Activated T-cell treated with anti-CD3 and anti-CD28 coated beads for 48 hours (primary cell): ENCODE data around the gene SMG6.
A peak's percentile ranks its signal among the peaks of the same experiment; 100 is the strongest.
"Not testable (repeated sequence)": the region's sequence is repeated elsewhere in the genome, so short reads cannot be mapped to it uniquely, and the experiment has no call there.

Experiments
- DNase-seq: peaks from one replicate; pipeline ENCODE4 v3.0.0-alpha.2; 2020; ENCODE audit warnings: low read depth

SMG6 gene

GRCh38 chr17:2303204-2304188 is at the start of gene SMG6, which contains the start of gene SRR:
TSS of gene SMG6 (minus strand) at chr17:2303785. CDS start at chr17:2303720, 65 bp downstream.
TSS of gene SRR (plus strand) at chr17:2303950. CDS start at chr17:2315561, 11,611 bp downstream.
- peak; percentile 95 for DNase-seq

GRCh38 chr17:2351269-2351668 is 47.7 kb upstream of the SMG6 start:
- DNase-seq = no peak

- DNase-seq = no peak
Observed at GRCh38 chr17:2347805-2348685, 44.5 kb upstream of the SMG6 start.

GRCh38 chr17:2346475-2346874 is 42.9 kb upstream of the SMG6 start:
- no peak for DNase-seq

- no peak for DNase-seq
Observed at GRCh38 chr17:2344528-2344927, 40.9 kb upstream of the SMG6 start.

GRCh38 chr17:2343421-2343820 is 39.8 kb upstream of the SMG6 start:
- DNase-seq = peak; percentile 33

DNA sequence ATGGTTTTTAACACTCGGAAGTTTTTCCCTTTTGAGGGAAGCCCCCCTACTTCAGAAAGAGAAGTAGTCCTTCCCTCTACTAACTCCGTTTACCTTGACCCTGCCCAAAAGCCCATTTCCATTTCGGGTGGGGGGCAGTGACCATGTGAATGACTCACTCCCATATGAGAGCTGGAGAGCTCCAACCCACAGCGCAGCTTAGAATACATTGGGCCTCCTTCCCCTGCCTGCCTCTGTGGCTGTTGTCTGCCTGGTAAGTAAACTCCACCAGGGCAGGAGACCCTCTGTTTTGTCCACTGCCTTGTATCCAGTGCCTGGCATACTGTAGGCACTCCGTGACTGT is 34.7 kb upstream of the SMG6 start:
- DNase-seq = no peak

DNA sequence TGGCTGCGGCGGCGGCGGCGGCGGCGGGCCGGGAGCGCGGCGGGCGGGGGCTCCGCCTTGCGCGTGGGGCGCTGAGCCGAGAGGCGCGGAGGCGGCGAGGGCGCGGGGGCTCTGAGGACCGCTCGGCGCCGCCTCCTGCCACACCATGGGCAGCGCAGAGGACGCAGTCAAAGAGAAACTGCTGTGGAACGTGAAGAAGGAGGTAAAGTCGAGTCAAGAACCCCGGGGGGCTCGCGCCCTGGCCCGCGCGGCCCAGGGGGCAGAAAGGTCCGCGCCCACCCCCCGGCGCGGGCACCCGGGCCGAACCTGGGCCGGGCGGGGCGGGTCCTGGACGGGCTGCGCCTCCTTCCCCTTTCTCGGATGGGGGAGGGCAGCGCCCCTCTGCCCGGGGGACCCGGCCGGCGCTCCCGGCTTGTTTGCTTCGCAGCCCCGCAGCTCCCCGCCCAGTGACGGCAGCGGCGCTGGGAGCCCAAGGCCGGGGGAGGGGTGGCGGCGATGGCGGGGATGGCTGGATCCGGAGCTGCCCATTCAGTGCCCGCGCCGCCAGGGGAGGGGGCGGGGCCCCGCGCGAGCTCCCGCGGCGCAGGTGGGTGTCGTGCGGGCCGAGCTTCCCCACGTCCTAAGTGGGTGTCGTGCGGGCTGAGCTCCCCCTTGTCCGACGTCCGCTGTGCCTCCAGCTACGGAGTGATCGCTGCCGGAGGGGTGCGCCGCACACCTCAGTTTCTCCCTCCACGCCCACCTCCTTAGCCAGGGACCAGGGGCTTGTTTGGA is 34.1 kb upstream of the SMG6 start:
- peak; percentile 53 for DNase-seq

DNA sequence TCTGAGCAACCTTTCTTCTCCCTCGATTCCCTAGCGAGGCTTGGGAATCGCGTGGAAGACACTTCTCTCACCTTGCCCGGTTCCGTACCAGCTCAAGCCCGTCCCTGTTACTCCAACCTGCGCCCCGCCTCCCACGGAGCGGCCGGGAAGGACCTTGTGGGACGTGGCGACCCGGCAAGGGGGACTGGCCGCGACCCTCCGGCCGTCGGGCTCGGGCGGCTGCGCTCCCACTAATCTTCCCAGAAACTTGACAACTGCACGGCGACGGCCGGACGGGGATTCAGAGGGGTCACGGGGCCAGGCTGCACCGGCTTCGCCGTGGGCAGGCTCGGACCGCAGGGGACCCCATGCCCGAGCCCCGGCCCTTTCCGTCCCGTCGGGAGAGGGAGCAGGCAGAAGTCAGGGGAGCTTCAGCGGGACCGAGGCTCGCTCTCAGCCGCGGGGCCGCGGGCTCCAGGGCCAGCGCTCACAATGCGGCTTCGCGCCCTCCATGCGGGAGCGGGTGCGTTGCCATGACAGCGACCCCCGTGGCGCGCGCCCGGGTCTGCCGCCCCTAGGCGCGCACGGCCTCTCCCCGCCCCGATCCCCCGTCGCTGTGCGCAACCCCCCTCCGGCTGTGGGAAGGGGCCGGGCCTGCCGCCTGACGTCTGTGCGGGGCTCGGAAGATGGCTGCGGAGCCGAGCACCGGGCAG is 33.4 kb upstream of the SMG6 start, which contains the start of gene SGSM2:
SGSM2 (plus strand) TSS at position 650 of the 692 bp plus-strand sequence. CDS start 188 bp downstream, outside the sequence.
- DNase-seq = peak; percentile 61

DNA sequence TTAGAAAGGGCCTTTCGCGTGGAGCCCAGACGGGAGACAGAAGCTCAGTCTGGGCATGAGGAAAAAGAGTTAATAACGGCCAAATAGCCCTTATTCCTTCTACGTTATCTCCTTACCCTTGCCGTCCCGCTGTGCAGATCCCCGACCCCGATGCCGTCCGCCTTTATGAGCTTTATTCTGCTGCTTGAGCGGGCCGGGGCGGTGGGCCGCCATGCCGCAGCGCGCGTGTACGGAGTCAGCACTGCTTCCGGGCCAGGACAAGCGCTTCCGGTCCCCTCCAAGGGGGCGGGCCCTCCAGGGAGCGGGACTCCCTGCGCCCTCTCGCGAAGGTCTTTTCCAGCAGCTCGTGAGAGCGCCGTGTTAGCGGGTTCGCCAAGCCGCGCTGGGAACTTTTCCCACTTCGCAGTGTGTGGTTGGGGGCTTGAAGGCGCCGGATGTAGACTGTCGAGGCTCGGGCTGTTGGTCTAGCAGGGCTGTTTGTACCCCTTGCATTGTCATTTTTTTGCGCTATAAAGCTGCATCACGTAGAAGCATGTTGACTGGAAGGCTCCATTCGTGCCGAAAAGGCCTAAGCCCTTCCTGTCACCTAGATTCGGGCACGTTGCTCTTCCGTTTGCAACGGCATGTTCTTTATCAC is 32.7 kb upstream of the SMG6 start, which contains the start of gene TSR1:
TSR1 (minus strand) TSS at position 243 of the 637 bp plus-strand sequence; CDS start at position 213, 30 bp downstream.
- peak; percentile 88 for DNase-seq

GRCh38 chr17:2335726-2336214 is 32.2 kb upstream of the SMG6 start:
- no peak for DNase-seq

- no peak for DNase-seq
Observed at GRCh38 chr17:2331303-2331702, 27.7 kb upstream of the SMG6 start.

DNA sequence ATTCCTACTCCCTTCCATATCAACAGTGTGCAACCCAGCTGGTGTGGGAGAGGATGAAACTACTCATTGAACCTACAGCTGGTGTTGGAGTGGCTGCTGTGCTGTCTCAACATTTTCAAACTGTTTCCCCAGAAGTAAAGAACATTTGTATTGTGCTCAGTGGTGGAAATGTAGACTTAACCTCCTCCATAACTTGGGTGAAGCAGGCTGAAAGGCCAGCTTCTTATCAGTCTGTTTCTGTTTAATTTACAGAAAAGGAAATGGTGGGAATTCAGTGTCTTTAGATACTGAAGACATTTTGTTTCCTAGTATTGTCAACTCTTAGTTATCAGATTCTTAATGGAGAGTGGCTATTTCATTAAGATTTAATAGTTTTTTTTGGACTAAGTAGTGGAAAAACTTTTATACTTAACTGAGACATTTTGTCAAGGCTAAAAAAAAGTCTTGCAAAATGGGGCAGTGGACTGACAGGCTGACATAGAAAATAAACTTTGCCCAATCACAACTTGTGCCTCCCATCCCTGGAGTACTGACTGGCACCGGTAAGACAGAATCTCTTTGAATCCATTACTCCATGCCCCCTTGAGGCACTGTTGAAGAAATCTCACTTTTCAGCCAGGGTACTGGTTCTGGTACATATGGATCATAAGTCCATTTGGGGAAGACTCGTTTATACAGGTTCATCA is 20.2 kb upstream of the SMG6 start:
- no peak for DNase-seq

DNA sequence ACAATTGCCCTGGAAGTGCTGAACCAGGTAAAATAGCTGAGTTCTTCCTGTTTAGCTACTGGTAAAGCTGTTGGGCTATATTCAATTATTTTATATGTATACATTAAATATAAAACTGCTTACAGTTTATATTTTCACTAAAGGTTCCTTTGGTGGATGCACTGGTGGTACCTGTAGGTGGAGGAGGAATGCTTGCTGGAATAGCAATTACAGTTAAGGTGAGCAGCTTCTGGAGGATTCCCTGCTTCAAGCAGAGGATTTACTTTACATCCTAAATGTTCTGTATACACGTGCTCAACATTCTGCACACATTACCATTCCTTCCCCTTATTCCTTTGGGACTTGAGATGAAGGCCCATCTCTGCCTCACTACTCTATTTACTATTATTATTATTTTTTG is 17.8 kb upstream of the SMG6 start:
- no peak for DNase-seq

GRCh38 chr17:2319051-2319450 is 15.5 kb upstream of the SMG6 start:
- no peak for DNase-seq

DNA sequence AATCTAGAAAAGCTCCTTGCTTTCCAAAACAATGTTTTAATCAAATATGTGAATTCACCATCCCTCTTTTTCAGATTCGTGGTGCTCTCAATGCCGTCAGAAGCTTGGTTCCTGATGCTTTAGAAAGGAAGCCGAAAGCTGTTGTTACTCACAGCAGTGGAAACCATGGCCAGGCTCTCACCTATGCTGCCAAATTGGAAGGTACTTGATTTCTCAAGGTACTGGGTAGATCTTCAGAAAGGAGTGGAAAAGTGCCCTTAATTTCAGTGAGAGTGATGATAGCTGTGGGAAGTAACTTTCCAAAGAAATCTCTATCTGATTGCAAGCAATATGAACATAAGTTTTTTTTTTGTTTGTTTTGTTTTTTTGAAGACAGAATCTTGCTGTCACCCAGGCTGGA is 14.2 kb upstream of the SMG6 start:
- DNase-seq = no peak

DNA sequence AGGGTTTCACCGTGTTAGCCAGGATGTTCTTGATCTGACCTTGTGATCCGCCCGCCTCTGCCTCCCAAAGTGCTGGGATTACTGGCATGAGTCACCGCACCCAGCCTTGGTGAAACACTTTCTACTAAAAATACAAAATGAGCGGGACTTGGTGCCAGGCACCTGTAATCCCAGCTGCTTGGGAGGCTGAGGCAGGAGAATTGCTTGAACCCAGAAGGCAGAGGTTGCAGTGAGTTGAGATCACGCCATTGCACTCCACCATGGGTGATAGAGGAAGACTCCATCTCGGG is 13.3 kb upstream of the SMG6 start:
- not testable (repeated sequence) for DNase-seq

GRCh38 chr17:2312736-2313135 is 9.2 kb upstream of the SMG6 start:
- no peak for DNase-seq

DNA sequence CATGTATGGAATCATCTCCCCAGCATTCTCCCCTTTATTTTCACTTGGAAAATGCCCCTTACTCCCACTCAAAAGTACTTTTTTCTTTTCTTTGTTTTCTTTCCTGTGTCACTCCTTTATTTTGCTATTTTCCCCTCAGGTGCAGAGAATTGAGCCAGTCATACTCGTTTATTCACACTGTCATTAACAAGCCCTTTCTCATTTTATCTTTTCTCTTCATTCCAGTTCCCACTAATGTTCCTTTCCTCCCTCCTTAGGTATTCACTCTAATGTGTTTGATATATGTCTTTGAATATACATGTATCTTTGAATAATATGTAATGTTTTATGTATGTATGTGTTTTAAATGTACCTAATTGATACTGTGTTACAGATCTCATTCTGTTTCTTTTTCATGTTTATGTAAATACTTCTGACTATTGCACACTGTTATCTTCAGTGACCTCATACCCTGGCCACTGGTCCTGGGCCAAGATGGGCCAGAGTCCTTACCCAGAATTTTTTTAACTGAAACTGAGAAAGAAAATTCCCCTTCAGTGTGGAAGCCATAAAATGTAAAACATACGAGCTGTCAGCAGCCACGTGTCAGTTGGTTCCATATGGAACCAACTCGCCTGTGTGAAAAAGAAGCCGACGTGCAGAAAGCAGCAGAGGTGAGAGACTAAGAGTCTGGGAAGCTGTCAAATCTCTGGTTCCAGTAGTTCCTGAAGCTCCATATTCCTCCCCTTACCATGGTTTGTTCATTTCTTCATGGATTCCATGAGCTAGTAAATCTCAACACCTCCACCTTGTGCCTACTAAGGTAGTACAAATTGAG is 6.0 kb upstream of the SMG6 start:
- no peak for DNase-seq
